Colonic mucosa (tissue), 4 donors: ENCODE data around the gene DTNBP1. TPM values are rescaled to one million over a fixed set of nuclear protein-coding genes. Genes with fewer than 3 reads are reported as not detected.

Experiments
- DNase-seq: peaks from one replicate; pipeline ENCODE4 v3.0.0-alpha.2; 2020
- H3K27ac ChIP-seq: fragments of 200-600 bp; one replicate; pipeline ENCODE4 v1.8.0; 2021
- H3K27me3 ChIP-seq: fragments of 200-600 bp; one replicate; pipeline ENCODE4 v1.8.0; 2021
- H3K36me3 ChIP-seq: fragments of 200-600 bp; one replicate; pipeline ENCODE4 v1.8.0; 2021
- H3K4me1 ChIP-seq: fragments of 200-600 bp; one replicate; pipeline ENCODE4 v1.8.0; 2021; ENCODE audit warnings: mild to moderate bottlenecking
- H3K4me3 ChIP-seq: fragments of 200-600 bp; one replicate; pipeline ENCODE4 v1.8.0; 2021
- H3K9ac ChIP-seq, 2 donors: one replicate each; pipeline ENCODE4 v1.7.0; 2013; ENCODE audit warnings: control low read depth in 2 of 2, low read depth in 2 of 2, low read length in 2 of 2
- H3K9me3 ChIP-seq: fragments of 200-600 bp; one replicate; pipeline ENCODE4 v1.8.0; 2021
- CTCF ChIP-seq: fragments of 200-600 bp; IDR thresholded peaks from one replicate; pipeline ENCODE4 v1.8.0; 2022; ENCODE audit warnings: antibody characterized with exemption, mild to moderate bottlenecking
- intact Hi-C: fragments of 100-400 bp; cut with DNase I; formaldehyde crosslinking; loops from one replicate; pipeline ENCODE4 v1.14.1; 2022
- total RNA-seq, 2 donors: library from RNA; stranded (reverse); fragmentation: NEBNext Ultra II Directional in 1 of 2; extraction: Animal tissue kit (Norgen Biotek cat#: 25700) in 1 of 2; gene quantifications; one replicate each; pipeline ENCODE4 v1.2.1, GENCODE V29; 2021
- donor health status: healthy.
- donor health status: DM: no; HTN: no; CAD: no.
- donor health status: DM: no; HTN: no; CAD: no.

Gene DTNBP1
- total RNA-seq, 2 donors from 2014 or later = 17.4 to 22.0 TPM

GRCh38 chr6:15473741-15474161, 189.1 kb downstream of the DTNBP1 start:
- no peak overlapping the region for H3K4me3 ChIP-seq
- intact Hi-C loops = no loop called here
- H3K36me3 ChIP-seq = no peaks in the 10 kb centered on the region
- no peaks in the 10 kb centered on the region for H3K27me3 ChIP-seq
- no peak for DNase-seq
- no peaks in the 10 kb centered on the region for H3K9me3 ChIP-seq
- H3K4me1 ChIP-seq = no peaks in the 10 kb centered on the region
- no peak overlapping the region for H3K27ac ChIP-seq
- TF ChIP-seq CTCF = no peak
- no peak overlapping the region for H3K9ac ChIP-seq

DNA sequence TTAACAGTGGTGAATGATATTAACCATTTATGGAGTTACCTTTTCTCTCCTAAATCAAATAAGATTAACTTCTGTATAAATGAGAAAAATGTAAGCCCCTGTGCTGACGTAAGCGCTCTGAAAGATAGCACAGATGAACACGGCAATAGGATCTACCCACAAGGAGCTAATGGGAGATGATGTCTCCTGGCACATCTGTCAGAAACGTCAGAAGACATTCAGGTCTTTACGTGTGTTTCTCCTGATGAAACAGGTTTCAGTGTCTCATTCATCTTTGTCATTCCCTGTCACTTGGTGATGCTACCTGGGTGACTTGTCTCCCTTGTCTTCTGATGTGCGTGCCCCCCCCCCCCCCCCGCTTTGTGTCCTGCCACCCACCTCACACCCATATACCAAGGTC, 189.7 kb downstream of the DTNBP1 start:
- Histone ChIP-seq H3K27me3 (no peaks in the 10 kb centered on the region), H3K27ac (no peak overlapping the region), H3K4me3 (no peak overlapping the region), H3K9ac (no peak overlapping the region), H3K4me1 (no peaks in the 10 kb centered on the region), H3K36me3 (no peaks in the 10 kb centered on the region), H3K9me3 (no peaks in the 10 kb centered on the region)
- no peak for TF ChIP-seq CTCF
- no peak for DNase-seq
- intact Hi-C loops = no loop called here
